Endothelial cell of umbilical vein (primary cell): Measurements from ENCODE around the gene SPAM1. TPM values are rescaled to one million over a fixed set of nuclear protein-coding genes. Genes with fewer than 3 reads are reported as not detected.

Experiments
- BruUV-seq: library from RNA; stranded (reverse); fragments of 400-500 nt; replicated peaks from 2 replicates; lab custom pipeline; 2021; lab: Mats Ljungman, UMichigan
- CTCF ChIA-PET: fragments of 300-600, 350-600 bp; sonication (Branson Sonifier 250); formaldehyde crosslinking; loops from one replicate; lab custom pipeline; 2021; ENCODE audit warnings: antibody characterized with exemption, inconsistent platforms; lab: Charles Lee
- POLR2A ChIA-PET: fragments of 300-600, 350-600 bp; sonication (Branson Sonifier 250); formaldehyde crosslinking; loops from one replicate; lab custom pipeline; 2021; ENCODE audit warnings: antibody characterized with exemption, inconsistent platforms; lab: Charles Lee
- DNase-seq: peaks from one replicate; pipeline ENCODE4 v3.0.0-alpha.2; 2011; ENCODE audit warnings: low read depth, low spot score
- FAIRE-seq: peaks from 2 replicates; lab custom pipeline; 2011; peaks lifted over from hg19 to GRCh38; lab: Jason Lieb, UNC
- H2AFZ ChIP-seq: 2 replicates; pipeline ENCODE4 v1.6.0; 2012; ENCODE audit warnings: low read depth, low read length, control low read depth, inconsistent platforms
- H3K27ac ChIP-seq: 2 replicates; pipeline ENCODE4 v1.5.1; 2011; ENCODE audit warnings: low read depth, mild to moderate bottlenecking, control low read depth, low read length, moderate library complexity; ENCODE audit not compliant: insufficient read depth
- H3K27me3 ChIP-seq, 2 experiments: 2 replicates each; pipeline versions ENCODE4 v1.6.0 to v1.6.1; 2011; ENCODE audit warnings: low read length in 2 of 2, mixed read lengths in 1 of 2; ENCODE audit not compliant: control insufficient read depth in 2 of 2, insufficient read depth in 2 of 2
- H3K36me3 ChIP-seq, 2 experiments: 2 replicates in 1 of 2; 3 replicates in 1 of 2; pipeline ENCODE4 v1.5.1; 2011; ENCODE audit warnings: low read length in 2 of 2, mild to moderate bottlenecking in 1 of 2, moderate library complexity in 1 of 2; ENCODE audit not compliant: control insufficient read depth in 2 of 2, insufficient read depth in 2 of 2; ENCODE audit errors: extremely low read depth in 1 of 2
- H3K4me1 ChIP-seq: 3 replicates; pipeline ENCODE4 v1.5.1; 2011; ENCODE audit warnings: mild to moderate bottlenecking, low read length; ENCODE audit not compliant: control insufficient read depth, insufficient read depth; ENCODE audit errors: extremely low read depth
- H3K4me2 ChIP-seq: 2 replicates; pipeline ENCODE4 v1.6.1; 2011; ENCODE audit warnings: low read length, control low read depth, mixed read lengths; ENCODE audit not compliant: insufficient read depth
- H3K4me3 ChIP-seq, 3 experiments: fragments of 200-600 bp in 1 of 3; sonication (generic), shearing (Covaris generic) in 1 of 3; replicated peaks in 1 of 3; 2 replicates each; pipeline ENCODE4 v1.5.1; 2011 to 2016; ENCODE audit warnings: control low read depth in 3 of 3, low read length in 3 of 3, mild to moderate bottlenecking in 2 of 3, inconsistent platforms in 1 of 3, low read depth in 1 of 3, moderate library complexity in 1 of 3; ENCODE audit not compliant: insufficient read depth in 1 of 3
- H3K79me2 ChIP-seq: 2 replicates; pipeline ENCODE4 v1.6.0; 2012; ENCODE audit warnings: low read length, inconsistent platforms; ENCODE audit not compliant: control insufficient read depth, insufficient read depth
- H3K9ac ChIP-seq: replicated peaks from 2 replicates; pipeline ENCODE3; 2011; ENCODE audit warnings: low read length, control low read depth; ENCODE audit not compliant: insufficient read depth; ENCODE audit errors: extremely low read depth
- H3K9me1 ChIP-seq: replicated peaks from 3 replicates; pipeline ENCODE4 v1.6.0; 2011; ENCODE audit warnings: mild to moderate bottlenecking, low read length; ENCODE audit not compliant: control insufficient read depth, insufficient read depth; ENCODE audit errors: extremely low read depth
- H3K9me3 ChIP-seq: replicated peaks from 2 replicates; pipeline ENCODE4 v1.5.1; 2012; ENCODE audit warnings: low read length, inconsistent platforms; ENCODE audit not compliant: control insufficient read depth, insufficient read depth
- H4K20me1 ChIP-seq: replicated peaks from 2 replicates; pipeline ENCODE3; 2011; ENCODE audit warnings: mild to moderate bottlenecking, low read length; ENCODE audit not compliant: control insufficient read depth, insufficient read depth; ENCODE audit errors: extremely low read depth
- EZH2 ChIP-seq: IDR thresholded peaks from 2 replicates; pipeline ENCODE4 v1.6.1; 2012; ENCODE audit warnings: borderline replicate concordance, low read depth, mild to moderate bottlenecking, moderate library complexity, low read length, inconsistent platforms; ENCODE audit not compliant: severe bottlenecking
- FOS ChIP-seq: IDR thresholded peaks from 2 replicates; pipeline ENCODE4 v1.6.1; 2011; ENCODE audit warnings: mild to moderate bottlenecking, low read length, moderate library complexity, borderline replicate concordance; ENCODE audit not compliant: insufficient read depth
- GATA2 ChIP-seq: IDR thresholded peaks from 2 replicates; pipeline ENCODE4 v1.7.0; 2011; ENCODE audit warnings: low read depth, mild to moderate bottlenecking, moderate library complexity, mixed read lengths, low read length; ENCODE audit not compliant: insufficient read length, insufficient read depth
- JUN ChIP-seq: IDR thresholded peaks from 2 replicates; pipeline ENCODE4 v1.6.1; 2011; ENCODE audit warnings: borderline replicate concordance, low read depth; ENCODE audit not compliant: insufficient read length, insufficient read depth
- MAX ChIP-seq: IDR thresholded peaks from 2 replicates; pipeline ENCODE4 v1.6.1; 2011; ENCODE audit not compliant: insufficient read depth, insufficient read length
- MYC ChIP-seq: IDR thresholded peaks from one replicate; pipeline ENCODE4 v1.6.1; 2011; ENCODE audit warnings: mild to moderate bottlenecking, low read depth, low read length
- POLR2A ChIP-seq: IDR thresholded peaks from 2 replicates; pipeline ENCODE4 v1.6.1; 2012; ENCODE audit warnings: low read depth, mild to moderate bottlenecking, control low read depth, low read length
- POLR2AphosphoS5 ChIP-seq: IDR thresholded peaks from 2 replicates; pipeline ENCODE4 v1.6.1; 2012; ENCODE audit warnings: low read depth, mild to moderate bottlenecking, control low read depth, low read length, moderate library complexity; ENCODE audit not compliant: insufficient read depth
- dilution Hi-C: fragments of 300-500 bp; cut with MboI; formaldehyde crosslinking; loops from one replicate; pipeline ENCODE4 v1.15.0; 2019; ENCODE audit warnings: low sequenced_read_pairs; ENCODE audit not compliant: extremely low pct_ligation_motif_present
- intact Hi-C: fragments of 100-400 bp; cut with micrococcal nuclease; formaldehyde crosslinking; loops from one replicate; pipeline ENCODE4 v1.10.0; 2022
- polyA plus RNA-seq, 4 experiments: library from polyadenylated mRNA; depleted of rRNA in 3 of 4; stranded (reverse) in 3 of 4; unstranded in 1 of 4; fragments of >200 nt; gene quantifications; 2 replicates each; pipeline versions ENCODE4 v1.2.1 to v1.2.3, GENCODE V29; 2011 to 2012; ENCODE audit warnings: missing spikeins in 1 of 4
- total RNA-seq: library from RNA; stranded (reverse); gene quantifications from 2 replicates; pipeline ENCODE4 v1.2.3, GENCODE V29; 2021
- TF ChIP-seq, protein P1 (sequence below), 2 donors: IDR thresholded peaks; 1 replicate in 1 of 2; 2 replicates in 1 of 2; pipeline ENCODE4 v1.5.1; 2011; ENCODE audit warnings: low read length in 2 of 2, mild to moderate bottlenecking in 2 of 2, moderate library complexity in 2 of 2, control low read depth in 1 of 2, inconsistent platforms in 1 of 2, low read depth in 1 of 2; ENCODE audit not compliant: insufficient read depth in 1 of 2; ENCODE audit errors: extremely low read depth in 1 of 2

SPAM1 gene
- total and polyA plus RNA-seq, 2 donors (not counting 3 experiments of a cell fraction or from before 2014, with no cell fraction given): not detected

DNA sequence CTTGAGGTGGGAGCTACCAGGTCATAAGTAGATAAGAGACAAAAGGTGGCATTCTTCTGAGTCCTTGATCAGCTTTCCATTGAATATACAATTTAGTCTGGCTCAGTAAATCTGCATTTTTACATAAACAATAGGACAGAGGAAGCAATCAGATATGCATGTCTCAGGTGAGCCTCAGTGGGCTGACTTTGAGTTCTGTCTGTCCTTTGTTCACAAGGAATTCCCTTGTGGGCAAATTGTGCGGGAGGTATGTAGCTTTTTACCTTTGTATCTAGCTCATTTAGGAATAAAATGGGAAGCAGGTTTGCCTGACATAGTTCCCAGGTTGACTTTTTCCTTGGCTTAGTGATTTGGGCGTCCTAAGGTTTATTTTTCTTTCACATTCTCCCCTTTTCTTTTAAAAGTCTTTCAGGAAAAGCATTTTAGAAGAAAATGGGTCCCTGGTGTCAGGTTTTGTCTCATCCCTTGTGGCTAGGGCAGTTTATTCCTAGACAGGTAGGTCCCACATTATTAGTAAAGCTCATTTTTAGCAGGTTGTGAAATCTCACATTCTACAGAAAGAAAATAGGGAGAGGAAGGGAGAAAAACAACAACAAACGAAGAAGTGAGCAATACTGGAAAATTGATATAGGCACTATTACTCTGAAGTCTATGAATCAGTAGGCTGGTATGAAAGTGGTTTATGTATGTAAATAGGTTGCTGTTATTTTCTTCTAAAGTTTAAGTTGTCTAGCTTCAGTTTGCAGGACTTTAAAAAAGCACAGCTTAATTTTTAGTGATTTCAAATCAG is 16.5 kb downstream of the SPAM1 start:
- Histone ChIP-seq H3K4me1 (no peaks in the 10 kb centered on the region), H3K9ac (no peak overlapping the region), H3K9me3 (no peaks in the 10 kb centered on the region), H3K4me2 (no peak overlapping the region), H4K20me1 (no peaks in the 10 kb centered on the region), H3K36me3 (no peaks in the 10 kb centered on the region), H3K27me3 (no peaks in the 10 kb centered on the region), H3K27ac (no peak overlapping the region), H3K9me1 (no peaks in the 10 kb centered on the region), H3K79me2 (no peaks in the 10 kb centered on the region), H2AFZ (no peak overlapping the region), H3K4me3 (no peak overlapping the region)
- DNase-seq (no peak), FAIRE-seq (no peak)
- intact Hi-C loops: no loop called here
- TF ChIP-seq JUN (no peak), MAX (no peak), POLR2A (no peak)
- no TSS peak for BruUV-seq
- ChIA-PET CTCF (interaction anchor here (1.3 to 1.5 kb wide), 2 partner anchors 14 to 20 kb away, joined by 3 to 4 read pairs; no protein-coding TSS in a partner anchor), POLR2A (no interaction called here)
- dilution Hi-C loops: no loop called here

- H2AFZ ChIP-seq: no peak overlapping the region
- H3K9ac ChIP-seq: no peak overlapping the region
- H3K36me3 ChIP-seq: no peaks in the 10 kb centered on the region
- BruUV-seq: no TSS peak
- CTCF ChIA-PET: no interaction called here
- dilution Hi-C loops: no loop called here
- no peaks in the 10 kb centered on the region for H3K79me2 ChIP-seq
- no peaks in the 10 kb centered on the region for H3K9me3 ChIP-seq
- no peak for TF ChIP-seq EZH2
- TF ChIP-seq, protein P1, sequence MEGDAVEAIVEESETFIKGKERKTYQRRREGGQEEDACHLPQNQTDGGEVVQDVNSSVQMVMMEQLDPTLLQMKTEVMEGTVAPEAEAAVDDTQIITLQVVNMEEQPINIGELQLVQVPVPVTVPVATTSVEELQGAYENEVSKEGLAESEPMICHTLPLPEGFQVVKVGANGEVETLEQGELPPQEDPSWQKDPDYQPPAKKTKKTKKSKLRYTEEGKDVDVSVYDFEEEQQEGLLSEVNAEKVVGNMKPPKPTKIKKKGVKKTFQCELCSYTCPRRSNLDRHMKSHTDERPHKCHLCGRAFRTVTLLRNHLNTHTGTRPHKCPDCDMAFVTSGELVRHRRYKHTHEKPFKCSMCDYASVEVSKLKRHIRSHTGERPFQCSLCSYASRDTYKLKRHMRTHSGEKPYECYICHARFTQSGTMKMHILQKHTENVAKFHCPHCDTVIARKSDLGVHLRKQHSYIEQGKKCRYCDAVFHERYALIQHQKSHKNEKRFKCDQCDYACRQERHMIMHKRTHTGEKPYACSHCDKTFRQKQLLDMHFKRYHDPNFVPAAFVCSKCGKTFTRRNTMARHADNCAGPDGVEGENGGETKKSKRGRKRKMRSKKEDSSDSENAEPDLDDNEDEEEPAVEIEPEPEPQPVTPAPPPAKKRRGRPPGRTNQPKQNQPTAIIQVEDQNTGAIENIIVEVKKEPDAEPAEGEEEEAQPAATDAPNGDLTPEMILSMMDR (IDR thresholded peaks at IDR 0.05; ENCODE audit: extremely low read depth in 1 of 2, insufficient read depth in 1 of 2, low read depth in 1 of 2, low read length in 2 of 2): no peak
- TF ChIP-seq FOS: no peak
- TF ChIP-seq MYC: no peak
- TF ChIP-seq POLR2A: no peak
- no peak for TF ChIP-seq MAX
- TF ChIP-seq JUN: no peak
- no peak for TF ChIP-seq POLR2AphosphoS5
- TF ChIP-seq GATA2: no peak
- no peaks in the 10 kb centered on the region for H3K27me3 ChIP-seq
- FAIRE-seq (no peak), DNase-seq (no peak)
- H3K4me3 ChIP-seq: no peak overlapping the region
- intact Hi-C loops: no loop called here
- H3K4me2 ChIP-seq: no peak overlapping the region
- no peaks in the 10 kb centered on the region for H3K4me1 ChIP-seq
- POLR2A ChIA-PET: no interaction called here
- H4K20me1 ChIP-seq: no peaks in the 10 kb centered on the region
- no peak overlapping the region for H3K27ac ChIP-seq
- no peaks in the 10 kb centered on the region for H3K9me1 ChIP-seq
Observed at GRCh38 chr7:123944395-123944794, 19.4 kb downstream of the SPAM1 start.
